Retinal pigment epithelial cell (primary cell): ENCODE measurements around the gene RBM23.
"Not testable (repeated sequence)": the region's sequence is repeated elsewhere in the genome, so short reads cannot be mapped to it uniquely, and the experiment has no call there.

Source experiments
- DNase-seq: peaks from one replicate; pipeline ENCODE4 v3.0.0-alpha.2; 2010; ENCODE audit warnings: low read depth
- H3K4me3 ChIP-seq: 2 replicates; pipeline ENCODE4 v1.5.1; 2011; ENCODE audit warnings: mild to moderate bottlenecking, low read length, control low read depth, moderate library complexity
- TF ChIP-seq, protein P1 (sequence below): conservative IDR thresholded peaks from 2 replicates; pipeline ENCODE4 v1.5.1; 2011; ENCODE audit warnings: low read depth, low read length, control low read depth, inconsistent platforms

RBM23 gene

DNA sequence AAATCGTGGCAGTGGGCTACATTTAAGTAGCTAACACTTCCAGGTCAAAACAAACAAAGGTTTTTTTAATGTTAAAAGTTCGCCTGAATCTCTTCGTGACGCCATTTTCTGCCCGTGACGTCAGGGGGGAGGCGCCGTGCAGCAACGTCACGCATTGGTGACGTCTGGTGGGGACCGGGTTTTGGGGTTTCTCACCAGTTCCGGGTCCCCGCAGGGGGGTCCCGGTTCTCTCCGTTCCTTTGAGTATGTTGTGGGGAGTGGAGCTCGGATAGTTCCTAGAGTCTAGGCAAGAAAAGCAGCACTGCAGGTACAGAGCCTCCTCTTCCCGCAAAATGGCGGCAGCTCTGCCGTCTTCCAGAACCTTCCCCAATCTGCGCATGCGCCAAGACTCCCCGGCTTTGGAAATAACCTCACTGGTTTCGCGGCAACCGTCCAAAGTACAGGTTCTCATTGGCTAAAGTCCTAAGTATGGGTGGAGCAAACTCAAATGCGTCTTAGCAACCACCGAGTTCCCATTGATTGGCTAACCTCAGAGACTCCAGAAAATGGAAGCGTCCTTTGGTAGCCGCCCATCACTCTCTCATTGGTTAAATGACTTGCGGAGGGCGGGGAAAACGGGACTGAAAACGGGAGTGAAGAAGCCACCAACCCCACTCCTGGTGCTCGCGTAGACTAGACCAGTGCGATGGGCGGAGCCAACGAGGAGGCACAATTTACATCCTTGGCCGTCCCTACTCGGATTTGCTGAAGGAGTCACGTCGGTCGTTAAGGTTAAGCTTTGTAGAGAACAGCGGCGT is at the start of gene RBM23:
Gene RBM23 (minus strand): TSS at position 346 of the 797 bp plus-strand sequence.
- DNase-seq = peak; percentile 100
- TF ChIP-seq, protein P1, sequence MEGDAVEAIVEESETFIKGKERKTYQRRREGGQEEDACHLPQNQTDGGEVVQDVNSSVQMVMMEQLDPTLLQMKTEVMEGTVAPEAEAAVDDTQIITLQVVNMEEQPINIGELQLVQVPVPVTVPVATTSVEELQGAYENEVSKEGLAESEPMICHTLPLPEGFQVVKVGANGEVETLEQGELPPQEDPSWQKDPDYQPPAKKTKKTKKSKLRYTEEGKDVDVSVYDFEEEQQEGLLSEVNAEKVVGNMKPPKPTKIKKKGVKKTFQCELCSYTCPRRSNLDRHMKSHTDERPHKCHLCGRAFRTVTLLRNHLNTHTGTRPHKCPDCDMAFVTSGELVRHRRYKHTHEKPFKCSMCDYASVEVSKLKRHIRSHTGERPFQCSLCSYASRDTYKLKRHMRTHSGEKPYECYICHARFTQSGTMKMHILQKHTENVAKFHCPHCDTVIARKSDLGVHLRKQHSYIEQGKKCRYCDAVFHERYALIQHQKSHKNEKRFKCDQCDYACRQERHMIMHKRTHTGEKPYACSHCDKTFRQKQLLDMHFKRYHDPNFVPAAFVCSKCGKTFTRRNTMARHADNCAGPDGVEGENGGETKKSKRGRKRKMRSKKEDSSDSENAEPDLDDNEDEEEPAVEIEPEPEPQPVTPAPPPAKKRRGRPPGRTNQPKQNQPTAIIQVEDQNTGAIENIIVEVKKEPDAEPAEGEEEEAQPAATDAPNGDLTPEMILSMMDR = no peak
- peak within 1 kb of the TSS; percentile 93 for H3K4me3 ChIP-seq

DNA sequence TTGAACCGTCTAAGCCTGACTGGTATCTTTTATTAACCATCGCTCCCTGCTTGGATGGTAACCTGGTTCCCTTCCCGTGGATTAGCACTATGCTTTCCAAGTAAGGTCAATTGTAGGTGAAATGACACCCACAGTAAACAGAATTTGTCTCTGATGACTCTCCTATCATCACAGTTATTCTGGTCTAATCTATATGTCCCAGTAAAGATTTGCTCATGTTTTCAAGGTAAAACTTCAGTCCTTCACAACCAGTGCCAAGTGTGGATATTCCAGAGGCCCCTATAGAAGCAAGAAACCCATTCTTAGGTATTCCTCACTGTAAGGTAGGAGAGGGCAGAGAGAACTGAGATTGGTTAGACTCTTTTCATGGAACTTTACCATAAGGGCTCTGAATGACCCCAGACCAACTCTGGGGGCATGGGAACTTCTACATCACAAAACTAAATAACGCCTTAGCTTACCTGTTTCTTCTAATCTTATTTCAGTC is 47.9 kb upstream of the RBM23 start:
- TF ChIP-seq, protein P1 = no peak
- DNase-seq = no peak
- H3K4me3 ChIP-seq = no peak overlapping the region

DNA sequence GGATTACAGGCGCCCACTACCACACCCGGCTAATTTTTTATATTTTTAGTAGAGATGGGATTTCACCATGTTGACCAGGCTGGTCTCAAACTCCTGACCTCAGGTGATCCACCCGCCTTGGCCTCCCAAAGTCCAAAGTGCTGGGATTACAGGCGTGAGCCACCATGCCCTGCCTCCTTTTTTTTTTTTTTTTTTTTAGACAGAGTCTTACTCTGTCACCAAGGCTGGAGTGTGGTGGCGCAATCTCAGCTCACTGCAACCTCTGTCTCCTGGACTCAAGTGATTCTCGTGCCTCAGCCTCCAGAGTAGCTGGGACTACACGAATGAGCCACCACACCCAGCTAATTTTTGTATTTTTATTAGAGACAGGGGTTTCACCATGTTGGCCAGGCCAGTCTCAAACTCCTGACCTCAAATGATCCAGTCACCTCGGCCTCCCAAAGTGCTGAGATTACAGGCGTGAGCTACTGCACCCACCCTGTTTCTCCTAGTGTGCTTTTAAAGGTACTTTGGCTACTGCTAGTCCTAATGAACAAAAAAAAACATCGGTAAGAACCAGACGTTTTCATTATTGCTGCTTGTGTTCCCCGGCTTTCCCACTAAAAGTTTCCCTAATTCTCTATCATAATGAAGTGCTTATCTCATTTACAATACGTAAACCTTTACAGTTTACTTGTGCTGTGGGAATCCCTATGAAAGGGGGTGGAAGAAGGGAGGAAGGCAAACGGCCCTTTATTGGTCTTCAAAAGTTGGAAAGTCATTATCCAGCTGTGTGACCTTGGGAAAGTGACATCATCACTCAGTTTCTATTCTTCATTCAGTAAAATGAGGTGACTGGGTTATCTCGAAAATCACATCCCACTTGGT is 47.2 kb upstream of the RBM23 start:
- DNase-seq, H3K4me3 ChIP-seq: not testable (repeated sequence)

DNA sequence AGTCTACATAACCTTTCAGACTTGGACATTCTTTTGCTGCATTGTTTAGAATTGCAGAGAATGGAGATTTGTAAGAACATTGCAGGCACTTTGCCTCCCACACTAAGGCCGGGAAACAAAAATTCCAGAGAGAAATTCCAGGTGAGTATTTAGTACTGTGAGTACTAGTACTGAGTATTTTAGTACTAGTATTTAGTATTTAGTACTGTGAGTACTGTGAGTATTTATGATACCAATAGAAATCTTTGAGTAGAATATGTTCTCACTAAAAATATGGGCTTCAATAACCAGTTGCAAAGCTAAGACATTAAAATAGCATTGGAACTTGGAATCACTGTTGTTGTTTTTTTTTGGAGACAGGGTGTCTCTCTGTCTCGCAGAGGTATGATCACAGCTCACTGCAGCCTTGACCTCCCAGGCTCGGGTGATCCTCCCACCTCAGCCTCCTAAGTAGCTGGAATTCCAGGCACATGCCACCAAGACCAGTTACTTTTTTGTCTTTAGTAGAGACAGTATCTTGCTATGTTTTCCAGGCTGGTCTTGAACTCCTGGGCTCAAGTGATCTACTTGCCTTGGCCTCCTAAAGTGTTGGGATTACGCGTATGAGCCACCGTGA is 43.2 kb upstream of the RBM23 start:
- no peak overlapping the region for H3K4me3 ChIP-seq
- TF ChIP-seq, protein P1 = no peak
- no peak for DNase-seq

DNA sequence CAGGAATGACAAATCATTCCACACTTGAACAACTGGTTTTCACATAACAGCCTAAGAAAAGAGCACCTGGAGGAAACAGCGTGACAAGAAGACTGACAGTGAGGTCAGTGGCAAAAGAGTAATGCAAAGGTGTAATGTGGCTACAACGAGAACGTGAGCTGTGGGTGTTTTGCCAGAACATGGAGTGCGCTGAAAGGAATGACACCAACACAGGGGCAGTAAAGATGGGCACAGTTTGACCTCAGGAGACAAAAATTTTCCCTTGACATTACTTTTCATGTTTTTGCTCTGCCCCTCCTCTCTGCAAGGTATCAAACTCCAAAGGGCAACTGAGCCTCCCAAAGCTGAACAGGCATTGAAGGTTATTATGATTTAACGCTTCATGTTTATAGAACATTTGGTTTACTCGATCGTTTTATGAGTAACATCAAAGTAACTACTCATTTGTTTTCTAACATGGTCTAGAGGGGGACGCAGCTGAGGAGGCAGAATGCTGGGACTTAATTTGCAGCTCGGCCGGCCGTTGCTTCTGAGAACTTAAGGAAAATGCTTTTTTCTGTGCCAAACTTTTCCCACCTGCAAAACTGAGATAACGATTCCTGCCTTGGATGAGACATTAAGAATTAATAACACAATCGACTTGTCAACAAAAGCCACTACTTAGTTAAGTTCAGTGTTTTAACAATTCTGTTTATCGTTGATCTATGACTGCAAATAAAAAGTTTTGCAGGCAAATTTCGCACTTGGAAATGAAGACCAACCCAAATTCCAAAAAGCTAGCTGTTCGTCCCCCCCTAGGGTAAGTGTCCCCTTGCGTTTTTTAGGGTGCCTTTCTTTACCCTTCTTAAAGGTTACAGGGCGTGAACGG is 37.0 kb upstream of the RBM23 start:
- H3K4me3 ChIP-seq = peak overlapping the region; percentile 68
- TF ChIP-seq, protein P1 = no peak
- DNase-seq = no peak

DNA sequence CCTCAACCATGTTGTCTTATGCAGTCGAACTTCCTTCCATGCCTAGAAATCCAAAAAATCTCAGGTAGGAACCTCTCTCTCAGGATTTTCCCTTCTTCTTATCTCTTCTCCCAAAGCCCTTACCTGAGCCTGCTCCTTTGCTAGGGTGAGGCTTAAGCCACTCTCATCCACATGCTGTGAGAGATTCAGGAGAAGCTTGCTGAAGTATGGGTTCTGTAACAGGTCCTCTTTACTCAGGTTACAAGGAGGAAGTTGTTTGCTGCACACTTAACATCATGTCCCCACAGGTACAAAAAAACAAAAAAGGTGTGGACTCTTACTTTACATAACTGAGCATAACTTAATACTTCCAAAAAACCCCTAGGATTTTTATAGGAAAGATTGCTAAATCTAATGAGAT is 33.5 kb upstream of the RBM23 start:
- no peak for DNase-seq
- no peak overlapping the region for H3K4me3 ChIP-seq
- TF ChIP-seq, protein P1 = no peak

DNA sequence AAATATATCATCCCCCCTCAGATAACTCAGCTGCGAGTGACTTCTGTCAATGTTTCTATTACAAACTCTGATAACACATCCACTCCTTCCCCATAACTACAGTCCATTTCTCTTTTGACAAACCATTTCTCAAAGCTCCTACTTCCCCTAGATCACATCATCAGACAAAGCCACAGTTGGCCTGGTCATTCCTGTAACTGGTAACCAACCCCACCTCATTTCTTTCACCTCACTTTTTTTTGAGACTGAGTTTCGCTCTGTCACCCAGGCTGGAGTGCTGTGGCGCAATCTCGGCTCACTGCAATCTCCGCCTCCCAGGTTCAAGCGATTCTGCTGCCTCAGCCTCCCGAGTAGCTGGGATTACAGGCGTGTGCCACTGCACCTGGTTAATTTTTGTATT is 32.8 kb upstream of the RBM23 start:
- H3K4me3 ChIP-seq, DNase-seq: not testable (repeated sequence)
